ENCODE measurements around the gene POMGNT1. TPM values are rescaled to one million over a fixed set of nuclear protein-coding genes. Genes with fewer than 3 reads are reported as not detected.

POMGNT1 gene
- polyA plus RNA-seq, 1 donor (not counting 4 experiments of a cell fraction or from before 2014, with no cell fraction given): 49.6 TPM

DNA sequence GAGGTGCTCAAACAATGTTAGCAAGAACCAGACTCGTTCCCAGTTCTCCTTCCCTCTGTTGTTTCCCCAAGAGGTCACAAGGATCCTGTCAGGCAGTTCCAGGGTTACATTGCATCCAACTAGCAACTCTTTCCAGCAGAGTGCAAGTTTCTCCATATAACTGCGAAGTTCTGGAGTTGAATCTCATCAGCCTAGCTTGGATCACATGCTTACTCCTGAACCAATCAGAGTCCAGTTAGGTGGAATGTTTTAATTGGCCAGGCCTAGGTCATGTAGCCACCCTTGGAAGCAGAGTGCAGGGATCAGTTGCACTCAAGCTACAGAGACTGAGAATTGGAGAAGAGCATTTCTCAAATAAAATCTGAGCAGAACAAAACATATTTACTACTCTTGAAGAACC is 49.9 kb downstream of the POMGNT1 start:
- no peak overlapping the region for H3K4me3 ChIP-seq (ENCODE audit: control insufficient read depth in 2 of 3, extremely low read depth in 1 of 3, insufficient read depth in 2 of 3, low read depth in 1 of 3, low read length in 3 of 3)
- no peaks in the 10 kb centered on the region for H3K9me3 ChIP-seq (ENCODE audit: control insufficient read depth, low read depth, low read length)
- no peaks in the 10 kb centered on the region for H3K27me3 ChIP-seq (ENCODE audit: control insufficient read depth, extremely low read depth, insufficient read depth, low read length)
- no peaks in the 10 kb centered on the region for H3K36me3 ChIP-seq (ENCODE audit: control insufficient read depth in 2 of 2, extremely low read depth in 1 of 2, insufficient read depth in 2 of 2, low read length in 2 of 2)
- no peak for DNase-seq (ENCODE audit: low read depth, low spot score)
- H2AFZ ChIP-seq (ENCODE audit: control insufficient read depth, low read length): no peak overlapping the region
- FAIRE-seq: no peak
- no peak overlapping the region for H3K9ac ChIP-seq (ENCODE audit: control insufficient read depth, extremely low read depth, insufficient read depth, low read length)
- H4K20me1 ChIP-seq (ENCODE audit: control insufficient read depth, extremely low read depth, insufficient read depth, low read length): no peaks in the 10 kb centered on the region
- no peak overlapping the region for H3K4me2 ChIP-seq (ENCODE audit: control insufficient read depth, extremely low read depth, insufficient read depth, low read depth, low read length)
- H3K27ac ChIP-seq (ENCODE audit: control insufficient read depth, insufficient read depth, low read length): no peak overlapping the region
- H3K9me1 ChIP-seq (ENCODE audit: control insufficient read depth, extremely low read depth, insufficient read depth, low read length): no peaks in the 10 kb centered on the region
- dilution Hi-C loops (cut with MboI; ENCODE audit: extremely low pct_ligation_motif_present, low sequenced_read_pairs): no loop called here
- no peaks in the 10 kb centered on the region for H3K79me2 ChIP-seq (ENCODE audit: control insufficient read depth, insufficient read depth, low read length)
- no peaks in the 10 kb centered on the region for H3K4me1 ChIP-seq (ENCODE audit: control insufficient read depth, extremely low read depth, insufficient read depth, low read length)
- TF ChIP-seq, protein P1, sequence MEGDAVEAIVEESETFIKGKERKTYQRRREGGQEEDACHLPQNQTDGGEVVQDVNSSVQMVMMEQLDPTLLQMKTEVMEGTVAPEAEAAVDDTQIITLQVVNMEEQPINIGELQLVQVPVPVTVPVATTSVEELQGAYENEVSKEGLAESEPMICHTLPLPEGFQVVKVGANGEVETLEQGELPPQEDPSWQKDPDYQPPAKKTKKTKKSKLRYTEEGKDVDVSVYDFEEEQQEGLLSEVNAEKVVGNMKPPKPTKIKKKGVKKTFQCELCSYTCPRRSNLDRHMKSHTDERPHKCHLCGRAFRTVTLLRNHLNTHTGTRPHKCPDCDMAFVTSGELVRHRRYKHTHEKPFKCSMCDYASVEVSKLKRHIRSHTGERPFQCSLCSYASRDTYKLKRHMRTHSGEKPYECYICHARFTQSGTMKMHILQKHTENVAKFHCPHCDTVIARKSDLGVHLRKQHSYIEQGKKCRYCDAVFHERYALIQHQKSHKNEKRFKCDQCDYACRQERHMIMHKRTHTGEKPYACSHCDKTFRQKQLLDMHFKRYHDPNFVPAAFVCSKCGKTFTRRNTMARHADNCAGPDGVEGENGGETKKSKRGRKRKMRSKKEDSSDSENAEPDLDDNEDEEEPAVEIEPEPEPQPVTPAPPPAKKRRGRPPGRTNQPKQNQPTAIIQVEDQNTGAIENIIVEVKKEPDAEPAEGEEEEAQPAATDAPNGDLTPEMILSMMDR (optimal IDR thresholded peaks at IDR 0.05 in 1 of 3, IDR thresholded peaks at IDR 0.05 in 1 of 3, conservative IDR thresholded peaks at IDR 0.05 in 1 of 3; ENCODE audit: extremely low read depth in 1 of 3, insufficient read depth in 2 of 3, low read length in 3 of 3): no peak
- TF ChIP-seq EZH2 (IDR thresholded peaks at IDR 0.05; ENCODE audit: low read length): no peak

Small RNA genes lying within 50 kb of the gene (small RNA-seq; reads per million reads assigned to genes)
- gene AL672043.1 (ENCODE audit: insufficient read length in 3 of 3, low read depth in 3 of 3, low replicate concordance in 1 of 3): 0 reads per million in 3 experiments

Other genes with a start within 250 kb of the POMGNT1 start
- gene PIK3R3, start 65.8 kb downstream of the POMGNT1 start, polyA plus RNA-seq: 6.8 to 11.9 TPM (median 11.7 TPM) in 3 replicates
- 312 to 376 TPM (median 362 TPM) in 3 replicates for gene TSPAN1, start 23.3 kb downstream of the POMGNT1 start, polyA plus RNA-seq
- not detected in 3 replicates for gene P3R3URF, start 21.9 kb downstream of the POMGNT1 start, polyA plus RNA-seq
- 3.5 to 4.5 TPM (median 4.1 TPM) in 3 replicates for gene LURAP1, start 4.9 kb upstream of the POMGNT1 start, polyA plus RNA-seq
- gene RAD54L, start 49.3 kb upstream of the POMGNT1 start, polyA plus RNA-seq: 0.42 to 5.1 TPM (median 3.8 TPM) in 3 replicates
- 51.2 to 77.6 TPM (median 70.8 TPM) in 3 replicates for gene LRRC41, start 105.2 kb upstream of the POMGNT1 start, polyA plus RNA-seq
- 650 to 970 TPM (median 720 TPM) in 3 replicates for gene UQCRH, start 105.3 kb upstream of the POMGNT1 start, polyA plus RNA-seq
- gene NSUN4, start 142.4 kb upstream of the POMGNT1 start, polyA plus RNA-seq: 26.3 to 28.2 TPM (median 26.6 TPM) in 3 replicates
- 5.3 to 8.5 TPM (median 5.4 TPM) in 3 replicates for gene FAAH, start 195.9 kb upstream of the POMGNT1 start, polyA plus RNA-seq